Adrenal gland (tissue), 12 donors: ENCODE measurements around the gene EXD3. TPM values are rescaled to one million over a fixed set of nuclear protein-coding genes. Genes with fewer than 3 reads are reported as not detected.

Experiments used
- DNase-seq, 7 donors: peaks; one replicate each; pipeline ENCODE4 v3.0.0-alpha.2; 2019 to 2020
- H3K27ac ChIP-seq, 5 donors: fragments of 200-600 bp; sonication (generic) in 4 of 5; 1 replicate in 3 of 5; 2 replicates in 2 of 5; pipeline versions ENCODE4 v1.5.1 to v1.8.0; 2016 to 2020; ENCODE audit warnings: mild to moderate bottlenecking in 1 of 5
- H3K27me3 ChIP-seq: fragments of 200-600 bp; 2 replicates; pipeline ENCODE4 v1.8.0; 2021
- H3K36me3 ChIP-seq, 2 donors: fragments of 200-600 bp; replicated peaks in 1 of 2; 1 replicate in 1 of 2; 2 replicates in 1 of 2; pipeline versions ENCODE4 v1.5.1 to v1.8.0; 2018 to 2022
- H3K4me1 ChIP-seq, 2 donors: fragments of 200-600 bp; replicated peaks in 1 of 2; 1 replicate in 1 of 2; 2 replicates in 1 of 2; pipeline versions ENCODE4 v1.5.1 to v1.8.0; 2018 to 2021
- H3K4me3 ChIP-seq, 4 donors: fragments of 200-600 bp; sonication (generic) in 3 of 4; one replicate each; pipeline ENCODE4 v1.5.1; 2016 to 2018
- H3K9me3 ChIP-seq, 3 donors: fragments of 200-600 bp; sonication (generic) in 1 of 3; replicated peaks in 1 of 3; 1 replicate in 2 of 3; 2 replicates in 1 of 3; pipeline versions ENCODE4 v1.5.1 to v1.8.0; 2016 to 2021
- POLR2A ChIP-seq, 2 donors: fragments of 450-650 bp; IDR thresholded peaks; one replicate each; pipeline ENCODE4 v1.6.1; 2017; ENCODE audit warnings: antibody characterized with exemption in 2 of 2, mild to moderate bottlenecking in 2 of 2, moderate library complexity in 1 of 2
- WGBS, 4 donors: extraction: QIAGEN DNeasy Blood & Tissue Kit in 2 of 4; methylation state at CpG; one replicate each; pipeline versions ENCODE4 v1.1.5 to v1.1.7; 2013 to 2017; 5-methylcytosine and 5-hydroxymethylcytosine counted together
- intact Hi-C, 2 donors: fragments of 100-400 bp; cut with DNase I; formaldehyde crosslinking; loops; one replicate each; pipeline versions ENCODE4 v1.14.1 to v1.15.0; 2022 to 2023
- polyA plus RNA-seq, 3 donors: library from polyadenylated mRNA; stranded (reverse); fragments of 200-250 nt in 2 of 3; fragments of 350-450 nt in 1 of 3; fragmentation: Illumina TruSeq in 1 of 3; extraction: RNeasy Lipid Tissue Mini Kit (QIAGEN cat#74804) in 1 of 3; gene quantifications; one replicate each; pipeline ENCODE4 v1.2.3, GENCODE V29; 2013 to 2014
- total RNA-seq, 9 donors: library from RNA; depleted of rRNA in 4 of 9; stranded (reverse); fragments of >200 nt in 4 of 9; fragments of 120-200 nt in 1 of 9; fragmentation: NEBNext Ultra II Directional in 1 of 9; extraction: Animal tissue kit (Norgen Biotek cat#: 25700) in 1 of 9; gene quantifications; one replicate each; pipeline versions ENCODE4 v1.1.0 to v1.2.4, GENCODE V29; 2013 to 2023
- TF ChIP-seq, protein P1 (sequence below), 6 experiments: fragments of 450-650 bp in 4 of 6; fragments of 200-600 bp in 2 of 6; sonication (generic) in 1 of 6; IDR thresholded peaks; 1 replicate in 5 of 6; 2 replicates in 1 of 6; pipeline versions ENCODE4 v1.5.1 to v1.8.0; 2016 to 2021; ENCODE audit warnings: antibody characterized with exemption in 6 of 6, mild to moderate bottlenecking in 2 of 6, moderate library complexity in 1 of 6
- donor health status: healthy with polysubstance abuse.
- donor health status: Bipolar disorder and iron deficiency.
- donor health status: DM: yes; HTN: yes; CAD: no.
- donor health status: DM: no; HTN: no; CAD: no.
- donor health status: DM: no; HTN: no; CAD: no.
- donor health status: DM: yes; HTN: yes; CAD: no.

Gene EXD3
- total and polyA plus RNA-seq, 12 donors = 1.2 to 111 (median 23.9) TPM

DNA sequence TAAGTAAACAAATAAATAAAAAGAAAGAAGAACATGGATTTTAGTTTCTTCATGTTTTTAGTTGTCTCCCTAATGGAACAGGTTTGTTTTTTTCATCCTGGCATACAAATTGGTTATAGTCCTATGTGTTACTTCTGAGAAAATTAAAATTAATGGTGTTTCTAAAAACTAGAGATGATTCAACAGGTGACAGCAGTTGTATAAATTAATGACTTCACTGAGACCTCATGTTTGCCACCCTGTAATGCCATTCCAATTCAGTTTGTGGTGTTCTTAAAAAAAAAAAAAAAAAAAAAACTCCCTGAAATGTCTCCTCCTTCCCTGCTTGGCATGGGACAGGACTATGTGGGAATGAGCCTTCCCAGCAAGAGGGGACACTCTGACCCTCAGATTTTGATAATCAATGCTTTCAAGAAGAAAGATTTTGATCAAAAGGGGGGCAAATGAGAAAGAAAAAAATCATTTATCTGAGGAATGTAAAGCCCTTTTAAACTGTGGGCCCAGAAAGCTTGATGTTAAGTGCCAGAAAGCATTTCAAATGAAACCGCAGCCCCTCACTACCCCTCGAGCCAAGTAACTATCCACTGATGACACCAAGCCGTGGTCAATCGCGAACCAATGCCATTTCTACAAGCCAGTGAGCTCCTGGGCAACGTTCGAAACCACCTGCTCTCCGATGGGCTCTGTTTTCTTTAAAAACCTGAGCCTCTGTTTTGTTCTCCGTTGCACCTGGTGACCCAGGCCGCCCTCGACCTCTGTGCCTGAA is 941 bp downstream of the EXD3 start:
- 2 to 4% (median 3%) methylated on average over 11 of the region's 11 CpGs for WGBS, 4 donors
- intact Hi-C loops = loop anchor here in 1 of 2 donors (2.0 kb wide), 1 partner anchor 23 kb away; no protein-coding TSS in a partner anchor
- TF ChIP-seq, protein P1, sequence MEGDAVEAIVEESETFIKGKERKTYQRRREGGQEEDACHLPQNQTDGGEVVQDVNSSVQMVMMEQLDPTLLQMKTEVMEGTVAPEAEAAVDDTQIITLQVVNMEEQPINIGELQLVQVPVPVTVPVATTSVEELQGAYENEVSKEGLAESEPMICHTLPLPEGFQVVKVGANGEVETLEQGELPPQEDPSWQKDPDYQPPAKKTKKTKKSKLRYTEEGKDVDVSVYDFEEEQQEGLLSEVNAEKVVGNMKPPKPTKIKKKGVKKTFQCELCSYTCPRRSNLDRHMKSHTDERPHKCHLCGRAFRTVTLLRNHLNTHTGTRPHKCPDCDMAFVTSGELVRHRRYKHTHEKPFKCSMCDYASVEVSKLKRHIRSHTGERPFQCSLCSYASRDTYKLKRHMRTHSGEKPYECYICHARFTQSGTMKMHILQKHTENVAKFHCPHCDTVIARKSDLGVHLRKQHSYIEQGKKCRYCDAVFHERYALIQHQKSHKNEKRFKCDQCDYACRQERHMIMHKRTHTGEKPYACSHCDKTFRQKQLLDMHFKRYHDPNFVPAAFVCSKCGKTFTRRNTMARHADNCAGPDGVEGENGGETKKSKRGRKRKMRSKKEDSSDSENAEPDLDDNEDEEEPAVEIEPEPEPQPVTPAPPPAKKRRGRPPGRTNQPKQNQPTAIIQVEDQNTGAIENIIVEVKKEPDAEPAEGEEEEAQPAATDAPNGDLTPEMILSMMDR (IDR thresholded peaks at IDR 0.05) = no peak
- TF ChIP-seq POLR2A (IDR thresholded peaks at IDR 0.05) = no peak
- peaks cover 0 to 19% of the 10 kb centered on the region in 2 donors for H3K4me1 ChIP-seq
- H3K9me3 ChIP-seq = no peaks in the 10 kb centered on the region
- DNase-seq = no peak
- peak overlapping the region in 2 of 5 donors; percentile 52 to 86 for H3K27ac ChIP-seq
- H3K27me3 ChIP-seq = no peaks in the 10 kb centered on the region
- no peaks in the 10 kb centered on the region for H3K36me3 ChIP-seq
- H3K4me3 ChIP-seq = peak overlapping the region; percentile 39 to 98 (median 75)

DNA sequence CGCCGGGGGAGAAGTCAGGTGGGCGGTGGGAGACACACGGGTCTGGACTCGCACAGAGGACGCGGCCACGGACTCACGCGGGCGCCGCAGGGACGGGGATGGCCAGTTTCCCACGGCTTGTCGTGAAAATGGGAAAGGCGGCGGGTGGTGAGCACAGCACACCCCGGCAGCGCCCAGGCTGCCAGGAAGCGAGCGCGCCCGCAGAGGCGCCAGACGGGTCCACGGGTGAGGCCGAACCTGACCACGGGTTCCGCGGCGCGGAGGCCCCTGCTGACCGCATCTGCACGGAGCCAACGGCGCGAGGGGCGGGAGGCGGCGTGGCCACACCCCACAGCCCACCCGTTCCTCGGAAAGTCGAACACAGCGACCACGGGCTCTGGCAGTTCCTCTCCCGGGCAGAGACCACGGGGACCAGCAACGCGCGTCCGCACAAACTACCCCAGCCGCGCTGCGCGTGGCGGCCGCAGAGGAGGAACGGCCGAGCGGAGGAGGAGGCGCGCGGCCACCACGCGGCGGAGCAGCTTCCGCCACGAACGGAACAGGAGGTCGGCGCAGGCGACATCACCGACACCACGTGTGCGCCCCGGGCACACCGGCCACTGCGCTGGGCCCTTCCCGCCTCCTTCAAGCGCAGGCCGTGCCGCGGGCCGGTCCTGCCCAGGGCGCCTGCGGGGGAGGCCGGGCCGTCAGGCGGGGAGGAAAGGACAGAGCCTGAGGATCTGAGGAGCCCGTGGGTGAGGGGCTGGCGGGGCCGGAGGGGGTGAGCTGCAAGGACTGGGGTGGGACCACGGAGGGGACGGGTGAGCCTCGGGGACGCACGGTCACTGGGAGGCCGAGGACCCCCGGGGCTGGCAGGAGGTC is 5.6 kb downstream of the EXD3 start:
- no peaks in the 10 kb centered on the region for H3K9me3 ChIP-seq
- peaks cover under 1 to 14% of the 10 kb centered on the region in 2 donors for H3K4me1 ChIP-seq
- no peaks in the 10 kb centered on the region for H3K27me3 ChIP-seq
- intact Hi-C loops = no loop called here
- DNase-seq = no peak
- 79 to 94% (median 87%) methylated on average over 86 to 99 of the region's 99 CpGs for WGBS, 4 donors
- H3K36me3 ChIP-seq = no peaks in the 10 kb centered on the region
- H3K27ac ChIP-seq = no peak overlapping the region
- no peak overlapping the region for H3K4me3 ChIP-seq
- no peak for TF ChIP-seq POLR2A (IDR thresholded peaks at IDR 0.05)
- TF ChIP-seq, protein P1 (IDR thresholded peaks at IDR 0.05) = no peak

GRCh38 chr9:137416563-137417151 is 6.3 kb downstream of the EXD3 start:
- no peak overlapping the region for H3K27ac ChIP-seq
- no peaks in the 10 kb centered on the region for H3K27me3 ChIP-seq
- intact Hi-C loops = no loop called here
- no peak for TF ChIP-seq POLR2A (IDR thresholded peaks at IDR 0.05)
- peaks cover 8 to 15% of the 10 kb centered on the region in 2 donors for H3K4me1 ChIP-seq
- H3K9me3 ChIP-seq = no peaks in the 10 kb centered on the region
- DNase-seq = no peak
- WGBS, 4 donors = 87 to 97% (median 92%) methylated on average over 25 to 45 of the region's 45 CpGs
- H3K4me3 ChIP-seq = no peak overlapping the region
- no peaks in the 10 kb centered on the region for H3K36me3 ChIP-seq

DNA sequence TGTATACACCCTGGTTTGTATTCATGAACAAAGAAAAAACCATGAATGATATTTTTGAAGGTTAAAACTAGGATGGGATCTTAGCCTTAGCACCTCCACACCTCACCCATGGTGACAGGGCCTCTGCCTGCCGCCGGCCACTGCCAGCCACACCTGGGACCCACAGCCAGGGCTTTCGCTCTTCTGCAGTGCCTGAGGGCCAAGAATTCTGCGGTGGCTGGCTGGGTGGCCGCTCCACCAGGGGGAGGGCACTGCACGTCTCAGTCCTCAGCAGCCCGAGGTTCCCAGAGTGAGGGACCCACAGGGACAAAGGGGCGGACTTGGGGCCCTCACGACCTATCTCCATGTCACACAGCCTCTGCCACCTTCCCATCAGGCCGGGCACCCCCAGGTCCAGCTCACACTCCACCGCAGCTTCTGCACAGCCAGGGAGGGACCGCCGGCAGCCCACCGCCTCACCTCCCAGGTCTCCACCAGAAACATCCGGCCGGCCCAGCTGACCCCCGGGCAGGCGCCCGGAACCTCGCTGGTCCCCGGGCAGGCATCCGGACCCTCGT is 6.9 kb downstream of the EXD3 start:
- no peak overlapping the region for H3K4me3 ChIP-seq
- no peak for TF ChIP-seq POLR2A (IDR thresholded peaks at IDR 0.05)
- TF ChIP-seq, protein P1 (IDR thresholded peaks at IDR 0.05) = no peak

More for the DNA sequence above, 6.9 kb downstream of the EXD3 start:
- Histone ChIP-seq H3K4me1 (peaks cover 14 to 15% of the 10 kb centered on the region in 2 donors), H3K36me3 (no peaks in the 10 kb centered on the region), H3K9me3 (no peaks in the 10 kb centered on the region), H3K27ac (no peak overlapping the region), H3K27me3 (no peaks in the 10 kb centered on the region)
- no peak for DNase-seq
- WGBS, 4 donors = 90 to 96% (median 94%) methylated on average over 12 to 23 of the region's 23 CpGs
- intact Hi-C loops = no loop called here
